Stimulated activated CD4-positive, alpha-beta T cell treated with anti-CD3 and anti-CD28 coated beads, Interleukin-12 subunit alpha, Interleukin-12 subunit beta, amount 100 ng/mL, for 48 hours (primary cell): ENCODE measurements around the gene PSTK.
A peak's percentile ranks its signal among the peaks of the same experiment; 100 is the strongest.

Experiments used
- DNase-seq, 3 donors: peaks; one replicate each; pipeline ENCODE4 v3.0.0-alpha.2; 2020; ENCODE audit warnings: low read depth in 2 of 3, low spot score in 1 of 3

Gene PSTK

GRCh38 chr10:122980209-122981065, at the start of gene PSTK:
PSTK (plus strand) TSS chr10:122980401; CDS start chr10:122980480, 79 bp downstream.
- DNase-seq: peak; percentile 76 to 82 (median 78)

- DNase-seq: no peak
Observed at GRCh38 chr10:122931088-122931906, 48.9 kb upstream of the PSTK start.

GRCh38 chr10:122939133-122939855, 40.9 kb upstream of the PSTK start:
- DNase-seq: no peak

GRCh38 chr10:122939856-122940543, 40.2 kb upstream of the PSTK start:
- no peak for DNase-seq

GRCh38 chr10:122949296-122949695, 30.9 kb upstream of the PSTK start:
- no peak for DNase-seq

- peak; percentile 90 to 96 (median 96) for DNase-seq
Observed at GRCh38 chr10:122953902-122954730, 26.1 kb upstream of the PSTK start, which contains the start of gene C10orf88. C10orf88 (minus strand) TSS chr10:122954227; CDS start chr10:122954178, 49 bp downstream.

GRCh38 chr10:122954731-122955050, 25.5 kb upstream of the PSTK start:
- no peak for DNase-seq

GRCh38 chr10:122955892-122956291, 24.3 kb upstream of the PSTK start:
- no peak for DNase-seq

- no peak for DNase-seq
Observed at GRCh38 chr10:122957474-122957873, 22.7 kb upstream of the PSTK start.

GRCh38 chr10:122962405-122962804, 17.8 kb upstream of the PSTK start:
- DNase-seq: no peak

- no peak for DNase-seq
Observed at GRCh38 chr10:122966879-122967278, 13.3 kb upstream of the PSTK start.

- DNase-seq: no peak
Observed at GRCh38 chr10:122968698-122969097, 11.5 kb upstream of the PSTK start.

- no peak for DNase-seq
Observed at GRCh38 chr10:122974023-122974422, 6.2 kb upstream of the PSTK start.

GRCh38 chr10:122974543-122975064, 5.6 kb upstream of the PSTK start:
- DNase-seq: no peak

GRCh38 chr10:122981066-122981464, 864 bp downstream of the PSTK start:
- no peak for DNase-seq

- DNase-seq: no peak
Observed at GRCh38 chr10:122983898-122984297, 3.7 kb downstream of the PSTK start.

GRCh38 chr10:122984708-122985107, 4.5 kb downstream of the PSTK start:
- DNase-seq: no peak

- DNase-seq: no peak
Observed at GRCh38 chr10:122986335-122986734, 6.1 kb downstream of the PSTK start.

GRCh38 chr10:122988501-122988900, 8.3 kb downstream of the PSTK start:
- no peak for DNase-seq

GRCh38 chr10:122990278-122990677, 10.1 kb downstream of the PSTK start:
- no peak for DNase-seq
